HL-60 (cell line): Measurements from ENCODE around the gene AKR1C2.

Experiments
- GABPA ChIP-seq: IDR thresholded peaks from 2 replicates; pipeline ENCODE4 v1.6.1; 2012; ENCODE audit warnings: low read depth
- POLR2AphosphoS5 ChIP-seq: IDR thresholded peaks from 2 replicates; pipeline ENCODE4 v1.6.1; 2012; ENCODE audit warnings: low read depth
- SPI1 ChIP-seq: IDR thresholded peaks from 2 replicates; pipeline ENCODE4 v1.6.1; 2012; ENCODE audit warnings: low read depth, mild to moderate bottlenecking, borderline replicate concordance
- TF ChIP-seq, protein P1 (sequence below): IDR thresholded peaks from one replicate; pipeline ENCODE4 v1.5.1; 2011; ENCODE audit warnings: low read length, control low read depth, inconsistent platforms; ENCODE audit not compliant: insufficient read depth
- TF ChIP-seq, protein P2 (sequence below): IDR thresholded peaks from 2 replicates; pipeline ENCODE4 v1.6.1; 2012; ENCODE audit warnings: low read depth; ENCODE audit not compliant: insufficient replicate concordance

DNA sequence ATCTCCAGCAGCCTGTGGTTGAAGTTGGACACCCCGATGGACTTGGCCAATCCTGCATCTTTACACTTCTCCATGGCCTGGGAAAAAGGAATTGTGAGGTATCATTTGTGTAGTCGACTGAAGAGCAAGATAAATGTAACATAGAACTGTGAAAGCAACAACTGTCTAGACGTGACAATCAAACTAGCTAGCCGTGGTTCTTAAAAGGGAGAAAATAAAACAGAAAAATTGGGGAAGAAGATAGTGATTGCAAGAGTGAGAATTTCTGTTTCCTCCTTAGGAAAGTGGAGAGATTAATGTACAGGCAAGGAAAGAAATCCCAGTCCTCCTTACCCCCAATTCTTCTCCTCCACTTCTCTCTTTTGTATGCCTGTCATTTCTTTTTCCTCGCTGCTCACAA, 5.0 kb downstream of the AKR1C2 start:
- TF ChIP-seq, protein P1, sequence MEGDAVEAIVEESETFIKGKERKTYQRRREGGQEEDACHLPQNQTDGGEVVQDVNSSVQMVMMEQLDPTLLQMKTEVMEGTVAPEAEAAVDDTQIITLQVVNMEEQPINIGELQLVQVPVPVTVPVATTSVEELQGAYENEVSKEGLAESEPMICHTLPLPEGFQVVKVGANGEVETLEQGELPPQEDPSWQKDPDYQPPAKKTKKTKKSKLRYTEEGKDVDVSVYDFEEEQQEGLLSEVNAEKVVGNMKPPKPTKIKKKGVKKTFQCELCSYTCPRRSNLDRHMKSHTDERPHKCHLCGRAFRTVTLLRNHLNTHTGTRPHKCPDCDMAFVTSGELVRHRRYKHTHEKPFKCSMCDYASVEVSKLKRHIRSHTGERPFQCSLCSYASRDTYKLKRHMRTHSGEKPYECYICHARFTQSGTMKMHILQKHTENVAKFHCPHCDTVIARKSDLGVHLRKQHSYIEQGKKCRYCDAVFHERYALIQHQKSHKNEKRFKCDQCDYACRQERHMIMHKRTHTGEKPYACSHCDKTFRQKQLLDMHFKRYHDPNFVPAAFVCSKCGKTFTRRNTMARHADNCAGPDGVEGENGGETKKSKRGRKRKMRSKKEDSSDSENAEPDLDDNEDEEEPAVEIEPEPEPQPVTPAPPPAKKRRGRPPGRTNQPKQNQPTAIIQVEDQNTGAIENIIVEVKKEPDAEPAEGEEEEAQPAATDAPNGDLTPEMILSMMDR: no peak
- TF ChIP-seq POLR2AphosphoS5 (no peak), SPI1 (no peak), GABPA (no peak)
- TF ChIP-seq, protein P2, sequence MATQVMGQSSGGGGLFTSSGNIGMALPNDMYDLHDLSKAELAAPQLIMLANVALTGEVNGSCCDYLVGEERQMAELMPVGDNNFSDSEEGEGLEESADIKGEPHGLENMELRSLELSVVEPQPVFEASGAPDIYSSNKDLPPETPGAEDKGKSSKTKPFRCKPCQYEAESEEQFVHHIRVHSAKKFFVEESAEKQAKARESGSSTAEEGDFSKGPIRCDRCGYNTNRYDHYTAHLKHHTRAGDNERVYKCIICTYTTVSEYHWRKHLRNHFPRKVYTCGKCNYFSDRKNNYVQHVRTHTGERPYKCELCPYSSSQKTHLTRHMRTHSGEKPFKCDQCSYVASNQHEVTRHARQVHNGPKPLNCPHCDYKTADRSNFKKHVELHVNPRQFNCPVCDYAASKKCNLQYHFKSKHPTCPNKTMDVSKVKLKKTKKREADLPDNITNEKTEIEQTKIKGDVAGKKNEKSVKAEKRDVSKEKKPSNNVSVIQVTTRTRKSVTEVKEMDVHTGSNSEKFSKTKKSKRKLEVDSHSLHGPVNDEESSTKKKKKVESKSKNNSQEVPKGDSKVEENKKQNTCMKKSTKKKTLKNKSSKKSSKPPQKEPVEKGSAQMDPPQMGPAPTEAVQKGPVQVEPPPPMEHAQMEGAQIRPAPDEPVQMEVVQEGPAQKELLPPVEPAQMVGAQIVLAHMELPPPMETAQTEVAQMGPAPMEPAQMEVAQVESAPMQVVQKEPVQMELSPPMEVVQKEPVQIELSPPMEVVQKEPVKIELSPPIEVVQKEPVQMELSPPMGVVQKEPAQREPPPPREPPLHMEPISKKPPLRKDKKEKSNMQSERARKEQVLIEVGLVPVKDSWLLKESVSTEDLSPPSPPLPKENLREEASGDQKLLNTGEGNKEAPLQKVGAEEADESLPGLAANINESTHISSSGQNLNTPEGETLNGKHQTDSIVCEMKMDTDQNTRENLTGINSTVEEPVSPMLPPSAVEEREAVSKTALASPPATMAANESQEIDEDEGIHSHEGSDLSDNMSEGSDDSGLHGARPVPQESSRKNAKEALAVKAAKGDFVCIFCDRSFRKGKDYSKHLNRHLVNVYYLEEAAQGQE: no peak
